Skeletal muscle tissue (tissue), 4 donors: ENCODE data around the gene CFAP20. TPM values are rescaled to one million over a fixed set of nuclear protein-coding genes. Genes with fewer than 3 reads are reported as not detected.

Source experiments
- H3K27ac ChIP-seq: one replicate; pipeline ENCODE4 v1.7.0; 2013; ENCODE audit warnings: mild to moderate bottlenecking, low read depth, low read length, inconsistent platforms
- H3K27me3 ChIP-seq, 3 donors: one replicate each; pipeline ENCODE4 v1.7.0; 2013; ENCODE audit warnings: low read length in 3 of 3; ENCODE audit not compliant: control insufficient read depth in 3 of 3, insufficient read depth in 3 of 3
- H3K36me3 ChIP-seq, 3 donors: one replicate each; pipeline ENCODE4 v1.7.0; 2013; ENCODE audit warnings: low read length in 3 of 3; ENCODE audit not compliant: control insufficient read depth in 3 of 3, insufficient read depth in 3 of 3
- H3K4me1 ChIP-seq, 3 donors: one replicate each; pipeline ENCODE4 v1.7.0; 2013; ENCODE audit warnings: low read length in 3 of 3, mild to moderate bottlenecking in 3 of 3; ENCODE audit not compliant: control insufficient read depth in 3 of 3, insufficient read depth in 3 of 3
- H3K4me3 ChIP-seq, 3 donors: one replicate each; pipeline ENCODE4 v1.7.0; 2013; ENCODE audit warnings: low read length in 3 of 3
- H3K9ac ChIP-seq, 3 donors: one replicate each; pipeline ENCODE4 v1.7.0; 2013; ENCODE audit warnings: low read length in 3 of 3, mild to moderate bottlenecking in 3 of 3, moderate library complexity in 2 of 3, low read depth in 1 of 3
- H3K9me3 ChIP-seq, 3 donors: one replicate each; pipeline ENCODE4 v1.7.0; 2013; ENCODE audit warnings: low read length in 3 of 3; ENCODE audit not compliant: control insufficient read depth in 3 of 3
- total RNA-seq: library from RNA; depleted of rRNA; stranded (reverse); fragments of >200 nt; gene quantifications from one replicate; pipeline ENCODE4 v1.2.3, GENCODE V29; 2014
- donor health status: Osteomylitis.

The CFAP20 gene
- total RNA-seq, 1 donor from 2014 or later, result 47.5 TPM

DNA sequence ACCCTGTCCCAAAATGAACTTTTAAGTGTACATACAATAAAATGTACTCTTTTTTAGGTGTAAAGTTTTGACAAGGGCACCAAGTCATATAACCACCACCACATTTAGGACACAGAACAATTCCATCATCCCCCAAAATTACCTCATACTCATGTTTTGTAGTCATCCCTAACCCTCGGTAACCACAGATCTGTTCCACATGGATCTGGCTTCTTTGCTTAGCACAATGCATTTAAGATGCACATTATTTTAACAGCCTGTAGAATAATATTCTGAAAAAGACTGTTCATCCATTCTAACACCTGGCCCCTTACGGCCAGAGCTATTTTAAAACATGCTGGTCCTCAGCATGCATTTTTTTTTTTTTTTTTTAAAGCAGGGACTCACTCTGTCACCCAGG lies 25.2 kb upstream of the CFAP20 start:
- Histone ChIP-seq H3K9ac (no peak overlapping the region), H3K36me3 (peaks cover 8 to 20% (median 10%) of the 10 kb centered on the region in 3 donors), H3K27ac (no peak overlapping the region), H3K4me1 (no peaks in the 10 kb centered on the region), H3K9me3 (no peaks in the 10 kb centered on the region), H3K27me3 (no peaks in the 10 kb centered on the region), H3K4me3 (no peak overlapping the region)

DNA sequence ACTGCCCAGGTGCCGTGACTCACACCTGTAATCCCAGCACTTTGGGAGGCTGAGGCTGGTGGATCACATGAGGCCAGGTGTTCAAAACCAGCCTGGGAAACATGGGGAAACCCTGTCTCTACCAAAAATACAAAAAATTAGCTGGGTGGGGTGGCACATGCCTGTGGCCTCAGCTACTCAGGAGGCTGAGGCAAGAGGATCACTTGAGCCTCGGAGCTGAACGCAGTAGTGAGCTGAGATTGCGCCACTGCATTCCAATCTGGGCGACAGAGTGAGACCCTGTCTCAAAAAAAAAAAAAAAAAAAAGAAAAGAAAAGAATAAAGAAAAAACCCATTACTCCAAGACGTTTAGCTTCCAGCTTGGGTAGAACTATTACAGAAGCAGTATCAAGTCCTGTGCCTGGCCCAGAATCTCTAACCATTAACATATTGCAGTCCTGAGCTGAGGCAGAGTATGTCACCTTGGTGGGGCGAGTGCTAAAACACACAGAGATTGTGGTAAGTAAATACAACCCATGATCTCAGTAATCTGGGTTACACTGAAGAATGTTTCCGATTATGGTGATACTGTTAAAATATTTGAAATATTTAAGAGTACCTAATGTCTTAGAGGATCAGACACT lies 23.2 kb upstream of the CFAP20 start:
- Histone ChIP-seq H3K27me3 (no peaks in the 10 kb centered on the region), H3K27ac (no peak overlapping the region), H3K4me3 (no peak overlapping the region), H3K4me1 (no peaks in the 10 kb centered on the region), H3K9me3 (no peaks in the 10 kb centered on the region), H3K36me3 (peaks cover 0 to 6% (median 6%) of the 10 kb centered on the region in 3 donors), H3K9ac (no peak overlapping the region)

DNA sequence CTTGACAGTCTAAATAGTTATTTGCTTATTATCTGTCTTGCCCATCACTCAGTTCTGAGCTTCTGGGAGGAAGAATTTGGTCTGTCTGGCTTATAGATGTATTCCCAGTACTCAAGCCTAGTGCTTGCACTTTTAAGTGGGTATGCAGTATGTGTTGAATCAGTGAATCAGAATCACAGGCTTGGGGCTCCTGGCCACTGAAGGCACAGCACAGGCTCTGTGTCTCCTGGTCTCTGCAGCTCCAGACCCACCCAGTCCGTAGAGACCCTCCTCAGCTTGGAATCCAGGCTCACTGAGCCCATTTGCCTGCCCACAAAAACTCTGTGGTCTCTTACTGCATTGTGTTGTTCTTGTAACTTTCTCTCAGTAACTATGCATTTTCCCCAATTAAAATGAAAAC lies 19.3 kb upstream of the CFAP20 start:
- no peak overlapping the region for H3K4me3 ChIP-seq
- H3K4me1 ChIP-seq, result no peaks in the 10 kb centered on the region
- H3K27ac ChIP-seq, result no peak overlapping the region
- no peaks in the 10 kb centered on the region for H3K27me3 ChIP-seq
- H3K9me3 ChIP-seq, result no peaks in the 10 kb centered on the region
- no peak overlapping the region for H3K9ac ChIP-seq
- no peaks in the 10 kb centered on the region for H3K36me3 ChIP-seq

DNA sequence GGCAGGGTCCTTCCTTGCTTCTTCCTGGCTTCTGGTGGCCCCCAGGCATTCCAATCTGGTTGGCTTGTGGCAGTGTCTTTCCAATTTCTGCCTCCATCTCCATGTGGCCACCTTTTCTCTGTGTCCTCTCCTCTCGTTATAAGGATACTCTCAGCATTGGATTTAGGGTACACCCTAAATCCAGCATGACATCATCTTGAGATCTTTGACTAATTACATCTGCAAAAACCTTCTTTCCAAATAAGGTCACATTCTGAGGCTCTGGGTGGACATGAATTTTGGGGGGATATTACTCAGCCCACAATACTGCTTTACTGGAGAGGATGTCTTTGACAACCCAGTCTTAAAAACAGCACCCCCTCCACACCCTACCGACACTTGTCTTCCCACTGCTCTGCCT lies 18.9 kb upstream of the CFAP20 start:
- Histone ChIP-seq H3K27me3 (no peaks in the 10 kb centered on the region), H3K9me3 (no peaks in the 10 kb centered on the region), H3K4me3 (no peak overlapping the region), H3K9ac (no peak overlapping the region), H3K4me1 (no peaks in the 10 kb centered on the region), H3K36me3 (no peaks in the 10 kb centered on the region), H3K27ac (no peak overlapping the region)

DNA sequence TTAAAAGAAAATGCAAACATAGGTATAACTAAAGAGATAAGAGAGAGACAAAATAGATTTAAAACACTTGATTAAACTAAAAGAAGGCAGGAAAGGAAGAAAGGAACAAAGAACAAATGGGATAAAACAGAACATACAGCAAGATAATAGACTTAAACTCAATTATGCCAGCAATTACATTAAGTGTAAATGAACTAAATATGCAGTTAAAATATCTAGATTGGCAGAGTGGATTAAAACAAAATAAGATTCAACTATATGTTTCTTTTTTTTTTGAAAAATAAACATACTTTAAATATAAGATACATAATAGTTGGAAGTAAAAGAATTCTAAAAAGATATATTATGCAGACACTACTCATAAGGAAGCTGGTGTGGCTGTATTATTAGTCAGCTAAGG lies 9.7 kb upstream of the CFAP20 start:
- no peak overlapping the region for H3K27ac ChIP-seq

DNA sequence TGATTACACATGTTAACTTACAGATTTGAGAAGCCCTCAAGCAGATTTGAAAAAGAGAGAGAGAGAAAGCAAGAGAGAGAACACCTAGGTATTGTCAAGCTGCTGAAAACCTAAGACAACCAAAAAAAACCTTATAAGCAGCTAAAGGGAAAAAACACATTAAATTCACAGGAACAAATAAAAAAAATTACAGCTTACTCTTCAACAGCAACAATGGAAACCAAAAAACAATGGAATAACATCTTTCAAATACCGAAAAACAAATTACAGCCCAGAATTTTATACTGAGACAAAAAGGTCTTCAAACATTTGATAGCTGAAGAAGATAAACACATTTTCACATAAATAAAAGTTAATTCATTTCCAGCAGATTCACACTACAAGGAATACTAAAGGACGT lies 8.4 kb upstream of the CFAP20 start:
- Histone ChIP-seq H3K9ac (no peak overlapping the region), H3K4me1 (no peaks in the 10 kb centered on the region), H3K36me3 (no peaks in the 10 kb centered on the region), H3K9me3 (no peaks in the 10 kb centered on the region), H3K4me3 (no peak overlapping the region), H3K27ac (no peak overlapping the region), H3K27me3 (no peaks in the 10 kb centered on the region)

More for the DNA sequence above, 9.7 kb upstream of the CFAP20 start:
- Histone ChIP-seq H3K4me3 (no peak overlapping the region), H3K4me1 (no peaks in the 10 kb centered on the region), H3K36me3 (no peaks in the 10 kb centered on the region), H3K9ac (no peak overlapping the region), H3K9me3 (no peaks in the 10 kb centered on the region), H3K27me3 (no peaks in the 10 kb centered on the region)

DNA sequence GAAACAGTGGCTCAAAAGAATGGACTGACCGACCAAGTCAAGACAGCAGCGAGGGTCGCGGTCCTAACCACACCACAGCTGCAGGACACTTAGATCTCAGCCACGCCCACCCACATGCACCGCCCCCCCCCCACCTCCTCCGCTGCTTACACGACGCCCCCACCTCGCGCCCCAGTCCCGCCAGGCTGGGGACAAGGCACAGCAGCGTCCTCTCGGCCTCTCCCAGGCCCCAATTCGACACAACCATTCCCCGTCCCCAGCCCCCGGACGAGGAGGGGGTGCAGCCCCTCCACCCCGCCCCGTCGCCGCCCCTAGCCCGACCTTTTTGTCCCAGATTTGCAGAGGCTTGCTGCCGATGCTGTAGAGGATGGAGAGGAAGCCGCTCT lies 477 bp downstream of the CFAP20 start:
- peaks cover 31 to 47% (median 35%) of the 10 kb centered on the region in 3 donors for H3K4me1 ChIP-seq
- H3K27ac ChIP-seq, result peak overlapping the region; percentile 82

DNA sequence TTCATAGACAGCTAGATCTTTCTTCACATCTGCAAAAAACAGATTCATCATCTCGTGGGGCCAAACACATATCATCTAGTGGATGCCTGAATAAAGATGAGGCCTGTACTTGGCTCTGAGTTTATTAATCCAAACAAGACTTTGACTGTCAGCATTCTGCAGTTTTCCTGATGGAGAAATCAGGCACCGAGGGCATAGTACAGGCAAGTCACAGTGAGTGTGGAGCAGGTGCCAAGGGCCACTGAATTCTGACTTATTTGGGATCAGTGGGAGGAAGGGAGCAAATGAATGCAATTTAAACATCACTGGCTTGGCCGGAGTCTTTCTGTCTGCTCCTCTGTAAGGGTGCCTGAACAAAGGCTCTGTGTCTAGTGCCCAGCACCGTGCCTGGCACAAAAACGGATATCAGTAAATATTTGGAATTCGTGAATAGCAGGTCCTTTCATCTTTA lies 975 bp downstream of the CFAP20 start:
- no peak overlapping the region for H3K27ac ChIP-seq
- peak overlapping the region; percentile 82 to 93 (median 89) for H3K4me3 ChIP-seq
- no peaks in the 10 kb centered on the region for H3K36me3 ChIP-seq
- no peaks in the 10 kb centered on the region for H3K9me3 ChIP-seq
- peaks cover 31 to 48% (median 35%) of the 10 kb centered on the region in 3 donors for H3K4me1 ChIP-seq
- peak overlapping the region; percentile 32 to 72 (median 71) for H3K9ac ChIP-seq
- H3K27me3 ChIP-seq, result no peaks in the 10 kb centered on the region

More for the DNA sequence above, 477 bp downstream of the CFAP20 start:
- H3K36me3 ChIP-seq, result no peaks in the 10 kb centered on the region
- no peaks in the 10 kb centered on the region for H3K9me3 ChIP-seq
- peak overlapping the region; percentile 78 to 93 (median 84) for H3K9ac ChIP-seq
- H3K4me3 ChIP-seq, result peak overlapping the region; percentile 82 to 93 (median 89)
- H3K27me3 ChIP-seq, result no peaks in the 10 kb centered on the region

DNA sequence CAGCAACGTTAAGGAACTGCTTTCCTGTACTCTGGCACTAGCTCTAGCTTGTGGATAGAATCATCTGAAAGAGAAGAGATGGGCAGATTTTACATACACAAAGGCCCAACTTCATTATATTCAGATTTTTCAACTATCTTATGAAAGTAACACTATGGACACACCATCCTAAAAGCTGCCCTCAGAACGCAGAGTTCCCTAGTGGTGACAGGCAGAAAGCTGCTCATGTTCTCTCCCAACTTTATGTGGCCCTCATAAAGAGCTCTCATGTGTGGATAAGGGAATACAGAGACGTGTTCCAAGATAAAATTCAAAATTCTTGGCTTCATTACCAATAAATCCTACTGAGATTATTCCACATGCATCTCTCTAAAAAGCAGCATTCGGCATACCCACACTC lies 1.5 kb downstream of the CFAP20 start:
- Histone ChIP-seq H3K4me3 (peak overlapping the region; percentile 82 to 93 (median 89)), H3K27me3 (no peaks in the 10 kb centered on the region), H3K9me3 (no peaks in the 10 kb centered on the region), H3K4me1 (peaks cover 31 to 48% (median 35%) of the 10 kb centered on the region in 3 donors), H3K9ac (peak overlapping the region; percentile 32 to 72 (median 71)), H3K36me3 (no peaks in the 10 kb centered on the region), H3K27ac (peak overlapping the region; percentile 66)

DNA sequence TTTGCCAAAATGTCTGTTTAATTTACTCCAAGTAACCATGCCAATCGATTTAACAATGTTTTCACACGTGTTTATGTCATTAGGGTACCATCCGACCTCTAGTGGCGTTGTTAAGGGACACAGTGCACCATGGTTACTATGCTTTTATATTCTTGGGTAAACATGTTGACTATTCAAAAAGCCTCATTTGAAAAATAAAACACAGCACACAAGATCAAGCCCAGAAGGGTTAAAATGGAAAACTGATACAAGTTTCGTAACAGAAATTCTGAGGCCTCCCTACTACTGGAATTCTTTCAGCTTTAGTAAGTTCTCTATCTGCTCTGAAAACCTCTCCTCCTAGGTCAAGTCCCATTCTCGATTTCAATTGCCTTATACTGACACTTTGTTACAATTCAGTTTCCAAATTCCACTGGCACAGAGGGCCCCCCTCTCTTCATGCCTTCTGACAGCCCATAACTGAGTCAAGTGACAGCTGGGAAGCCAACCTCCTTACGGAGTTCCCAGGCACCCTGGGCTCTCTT lies 2.1 kb downstream of the CFAP20 start:
- peak overlapping the region; percentile 66 for H3K27ac ChIP-seq
- peaks cover 32 to 48% (median 35%) of the 10 kb centered on the region in 3 donors for H3K4me1 ChIP-seq
- H3K9me3 ChIP-seq, result no peaks in the 10 kb centered on the region
- no peaks in the 10 kb centered on the region for H3K27me3 ChIP-seq
- peak overlapping the region in 2 of 3 donors; percentile 82 to 89 for H3K4me3 ChIP-seq
- H3K36me3 ChIP-seq, result no peaks in the 10 kb centered on the region
- H3K9ac ChIP-seq, result peak overlapping the region in 2 of 3 donors; percentile 5 to 10
